ENCODE results near the gene ABHD17A.

ABHD17A gene

DNA sequence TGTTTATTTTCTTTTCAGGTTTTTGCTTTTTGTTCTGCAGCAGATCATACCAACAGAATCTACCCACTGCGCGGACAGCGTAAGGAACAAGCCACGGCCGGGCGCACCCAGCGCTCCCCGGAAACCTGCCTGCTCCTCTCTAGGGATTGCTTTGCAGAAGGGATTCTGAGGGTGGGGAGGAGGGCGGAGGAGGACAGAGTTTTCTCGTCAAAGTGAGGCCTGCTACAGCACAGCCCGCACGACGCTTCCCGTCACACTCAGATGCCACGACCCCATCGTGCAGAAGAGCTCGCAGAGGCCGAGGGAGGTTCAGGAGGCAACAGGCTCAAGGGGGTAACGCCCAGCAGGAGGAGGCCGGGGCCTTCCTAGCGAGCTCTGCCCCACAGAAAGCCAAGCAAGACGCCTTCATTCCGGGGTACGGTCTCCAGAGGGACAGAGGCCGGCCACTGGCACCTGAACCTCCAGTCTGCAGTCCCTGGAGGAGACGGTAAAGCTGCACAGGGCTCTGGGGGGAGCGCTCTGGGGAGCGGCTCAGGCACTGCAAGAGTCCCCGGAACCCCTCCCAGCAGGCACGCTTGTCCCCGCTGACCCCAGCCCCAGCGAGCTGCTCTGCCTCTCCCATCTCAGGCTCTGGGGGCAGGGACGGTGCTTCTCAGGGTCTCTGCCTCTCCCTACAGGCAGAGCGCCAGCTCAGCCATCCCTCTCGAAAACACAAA is 43.9 kb downstream of the ABHD17A start:
- no peak for TF ChIP-seq REST (IDR thresholded peaks at IDR 0.05; ENCODE audit: low read depth)
- TF ChIP-seq FOXM1 (IDR thresholded peaks at IDR 0.05; ENCODE audit: borderline replicate concordance, low read depth), result no peak
- TF ChIP-seq ZBTB7A (IDR thresholded peaks at IDR 0.05; ENCODE audit: low read depth), result no peak
- no peak for TF ChIP-seq YY1 (IDR thresholded peaks at IDR 0.05; ENCODE audit: low read depth)
- no peak for TF ChIP-seq MAX (IDR thresholded peaks at IDR 0.05)
- no peak for TF ChIP-seq CEBPB (IDR thresholded peaks at IDR 0.05)

GRCh38 chr19:1840541-1841115 is 44.7 kb downstream of the ABHD17A start:
- TF ChIP-seq MAX (IDR thresholded peaks at IDR 0.05), result no peak
- TF ChIP-seq TAF1 (IDR thresholded peaks at IDR 0.05; ENCODE audit: low read depth), result no peak
- no peak for TF ChIP-seq RAD21 (IDR thresholded peaks at IDR 0.05; ENCODE audit: low read depth)
- TF ChIP-seq NFIC (IDR thresholded peaks at IDR 0.05), result no peak
- TF ChIP-seq CREB1 (IDR thresholded peaks at IDR 0.05; ENCODE audit: low read depth), result no peak

DNA sequence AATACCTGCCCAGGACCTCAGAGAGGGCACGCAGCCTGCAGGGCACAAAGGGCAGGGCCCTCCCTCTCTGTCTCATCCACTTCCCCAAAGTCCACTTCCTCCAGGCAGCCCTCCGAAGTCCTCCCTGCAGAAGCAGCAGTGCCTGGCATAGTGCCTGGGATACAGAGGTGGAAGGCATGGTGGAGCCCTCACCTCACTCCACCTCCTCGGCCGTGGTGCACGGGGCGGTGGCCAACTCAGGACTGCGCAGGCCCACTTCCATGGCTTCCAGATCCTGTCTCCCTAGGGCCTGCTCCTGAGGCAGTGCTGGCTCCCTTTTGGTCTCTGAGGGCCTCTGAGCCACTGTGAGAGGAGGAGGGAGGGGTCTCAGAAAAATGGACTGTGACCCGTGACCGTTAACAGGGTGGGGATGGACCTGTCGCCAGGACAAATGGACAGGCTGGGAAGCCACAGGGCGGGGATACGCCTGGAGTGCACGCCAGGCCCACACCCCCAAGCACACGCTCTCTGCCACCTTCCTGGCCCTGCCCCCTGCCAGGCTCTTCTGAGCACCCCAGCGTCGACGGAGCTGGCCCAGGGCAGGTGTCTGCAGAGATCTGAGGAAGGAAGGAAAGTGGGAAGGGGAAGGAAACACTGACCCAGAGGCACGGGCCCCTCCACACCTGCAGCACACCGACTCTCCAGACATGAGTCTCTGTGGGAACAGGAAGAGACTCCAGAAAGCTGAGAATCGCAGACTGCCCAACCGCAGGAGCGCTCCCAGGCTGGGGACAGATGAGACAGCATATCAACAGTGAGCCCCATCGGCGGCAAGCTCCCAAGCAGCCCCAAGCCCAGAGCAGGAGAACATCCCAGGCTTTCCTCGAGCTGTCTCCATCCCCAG is 45.4 kb downstream of the ABHD17A start:
- TF ChIP-seq, protein P1, sequence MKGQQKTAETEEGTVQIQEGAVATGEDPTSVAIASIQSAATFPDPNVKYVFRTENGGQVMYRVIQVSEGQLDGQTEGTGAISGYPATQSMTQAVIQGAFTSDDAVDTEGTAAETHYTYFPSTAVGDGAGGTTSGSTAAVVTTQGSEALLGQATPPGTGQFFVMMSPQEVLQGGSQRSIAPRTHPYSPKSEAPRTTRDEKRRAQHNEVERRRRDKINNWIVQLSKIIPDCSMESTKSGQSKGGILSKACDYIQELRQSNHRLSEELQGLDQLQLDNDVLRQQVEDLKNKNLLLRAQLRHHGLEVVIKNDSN (IDR thresholded peaks at IDR 0.05), result no peak
- TF ChIP-seq CREB1 (IDR thresholded peaks at IDR 0.05; ENCODE audit: low read depth) (no peak), TCF12 (IDR thresholded peaks at IDR 0.05; ENCODE audit: low read depth) (no peak), CEBPB (IDR thresholded peaks at IDR 0.05) (no peak), EP300 (IDR thresholded peaks at IDR 0.05; ENCODE audit: borderline replicate concordance) (no peak)

DNA sequence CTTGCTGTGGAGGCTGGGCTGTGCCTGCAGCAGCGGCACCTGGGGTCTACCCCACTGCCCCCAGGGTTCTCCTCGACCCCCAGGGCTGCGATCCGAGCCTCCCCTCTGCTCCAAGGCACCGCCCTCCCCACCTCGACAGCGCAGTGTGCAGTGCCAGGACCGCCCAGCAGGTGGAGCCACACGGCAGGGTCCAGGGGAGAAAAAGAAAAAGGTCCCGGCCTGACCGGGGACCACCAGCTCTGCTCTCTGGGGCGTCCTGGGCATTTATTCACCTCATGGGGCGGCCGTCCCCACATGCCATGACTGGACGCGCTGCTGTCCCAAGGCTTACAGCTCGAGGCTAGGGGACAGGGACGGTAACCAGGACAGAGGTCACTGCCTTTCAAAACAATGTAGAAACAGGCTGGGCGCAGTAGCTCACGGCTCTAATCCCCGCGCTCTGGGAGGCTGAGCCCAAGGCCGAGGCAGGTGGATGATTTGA is 47.6 kb downstream of the ABHD17A start:
- TF ChIP-seq TCF12 (IDR thresholded peaks at IDR 0.05; ENCODE audit: low read depth) (no peak), RAD21 (IDR thresholded peaks at IDR 0.05; ENCODE audit: low read depth) (peak; percentile 31; the same call in 1 of the 2 replicates)

DNA sequence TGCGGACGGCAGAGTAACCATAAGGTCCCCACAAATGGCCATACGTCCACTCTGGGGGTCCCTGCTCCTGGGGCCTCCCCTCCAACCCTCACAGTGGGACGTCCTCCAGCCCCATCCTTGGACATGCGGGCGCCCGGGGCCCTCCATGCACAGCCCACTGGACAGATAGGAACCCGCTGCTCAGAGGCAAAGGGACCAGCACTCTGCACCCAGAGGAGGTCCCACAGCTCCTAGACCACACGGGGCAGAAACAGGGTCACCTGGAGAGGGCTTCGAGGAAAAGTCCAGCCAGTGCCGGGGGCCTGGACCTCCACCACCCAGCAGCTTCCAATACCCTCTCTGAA is 48.1 kb downstream of the ABHD17A start:
- no peak for TF ChIP-seq TEAD4 (IDR thresholded peaks at IDR 0.05)
- TF ChIP-seq REST (IDR thresholded peaks at IDR 0.05; ENCODE audit: low read depth), result no peak
- TF ChIP-seq MAX (IDR thresholded peaks at IDR 0.05), result no peak
- TF ChIP-seq RAD21 (IDR thresholded peaks at IDR 0.05; ENCODE audit: low read depth), result no peak
- no peak for TF ChIP-seq EGR1 (IDR thresholded peaks at IDR 0.05)
- no peak for TF ChIP-seq CREB1 (IDR thresholded peaks at IDR 0.05; ENCODE audit: low read depth)
- no peak for TF ChIP-seq YY1 (IDR thresholded peaks at IDR 0.05; ENCODE audit: low read depth)
- no peak for TF ChIP-seq NFIC (IDR thresholded peaks at IDR 0.05)
- no peak for TF ChIP-seq CEBPB (IDR thresholded peaks at IDR 0.05)
- no peak for TF ChIP-seq FOXM1 (IDR thresholded peaks at IDR 0.05; ENCODE audit: borderline replicate concordance, low read depth)
- TF ChIP-seq ZBTB7A (IDR thresholded peaks at IDR 0.05; ENCODE audit: low read depth), result no peak
- TF ChIP-seq, protein P1 (IDR thresholded peaks at IDR 0.05), result no peak
- TF ChIP-seq TAF1 (IDR thresholded peaks at IDR 0.05; ENCODE audit: low read depth), result no peak
- no peak for TF ChIP-seq EP300 (IDR thresholded peaks at IDR 0.05; ENCODE audit: borderline replicate concordance)
- no peak for TF ChIP-seq TCF12 (IDR thresholded peaks at IDR 0.05; ENCODE audit: low read depth)

All from Ishikawa (cell line).